HCT116 (cell line): ENCODE measurements around the gene HIC1. TPM values are rescaled to one million over a fixed set of nuclear protein-coding genes. Genes with fewer than 3 reads are reported as not detected.

ENCODE experiments used
- ATAC-seq: fragments of 200-7000 bp; cut with Tn5 transposase; 2 replicates; pipeline ENCODE4 v1.9.1; 2020; ENCODE audit warnings: mild to moderate bottlenecking, moderate library complexity
- BruUV-seq: library from RNA; stranded (reverse); fragments of 400-500 nt; replicated peaks from 2 replicates; lab custom pipeline; 2021; lab: Mats Ljungman, UMichigan
- CTCF ChIA-PET: fragments of 300-600 bp; sonication (Branson Sonifier 250); formaldehyde crosslinking; loops from one replicate; lab custom pipeline; 2021; ENCODE audit warnings: antibody characterized with exemption; lab: Charles Lee
- POLR2A ChIA-PET: fragments of 300-600, 350-600 bp; sonication (Branson Sonifier 250); formaldehyde crosslinking; loops from one replicate; lab custom pipeline; 2021; ENCODE audit warnings: antibody characterized with exemption; lab: Charles Lee
- RAD21 ChIA-PET, 2 experiments: fragments of 300-600 bp; sonication (Branson Sonifier 250); formaldehyde crosslinking; loops; one replicate each; lab custom pipeline; 2023; ENCODE audit warnings: low total read pairs in 2 of 2; ENCODE audit not compliant: uncharacterized antibody in 2 of 2, unreplicated experiment in 2 of 2, low non-redundant PET in 1 of 2; lab: Charles Lee
- DNase-seq: peaks from one replicate; pipeline ENCODE4 v3.0.0-alpha.2; 2010; ENCODE audit warnings: low read depth, low spot score
- H2AFZ ChIP-seq: fragments of 200-600 bp; shearing (Covaris generic), sonication (generic); 2 replicates; pipeline ENCODE4 v1.6.1; 2017; ENCODE audit warnings: low read depth, mixed run types, mixed read lengths, antibody characterized with exemption, low read length; ENCODE audit not compliant: poor library complexity, severe bottlenecking
- H3K27ac ChIP-seq: 2 replicates; pipeline ENCODE4 v1.5.1; 2012; ENCODE audit warnings: low read depth, low read length
- H3K27me3 ChIP-seq: fragments of 200-600 bp; sonication (generic); 2 replicates; pipeline ENCODE4 v1.6.1; 2016; ENCODE audit warnings: mixed run types, low read length, mixed read lengths; ENCODE audit not compliant: insufficient read depth
- H3K36me3 ChIP-seq, 2 experiments: fragments of 200-500 bp in 1 of 2; fragments of 200-600 bp in 1 of 2; sonication (Bioruptor generic) in 1 of 2; sonication (generic) in 1 of 2; 2 replicates each; pipeline versions ENCODE4 v1.5.1 to v1.6.1; 2014 to 2016; ENCODE audit warnings: low read length in 2 of 2, inconsistent platforms in 1 of 2, mixed read lengths in 1 of 2, mixed run types in 1 of 2; ENCODE audit not compliant: insufficient read depth in 2 of 2, control insufficient read depth in 1 of 2
- H3K4me1 ChIP-seq, 2 experiments: fragments of 200-600 bp in 1 of 2; sonication (generic) in 1 of 2; 2 replicates each; pipeline versions ENCODE4 v1.5.1 to v1.6.1; 2012 to 2017; ENCODE audit warnings: low read length in 2 of 2, inconsistent platforms in 1 of 2, mild to moderate bottlenecking in 1 of 2, mixed read lengths in 1 of 2, mixed run types in 1 of 2, moderate library complexity in 1 of 2; ENCODE audit not compliant: insufficient read depth in 2 of 2, control insufficient read depth in 1 of 2
- H3K4me2 ChIP-seq: fragments of 200-600 bp; sonication (generic); 2 replicates; pipeline ENCODE4 v1.6.1; 2017; ENCODE audit warnings: mixed run types, low read length, mixed read lengths
- H3K4me3 ChIP-seq, 2 experiments: fragments of 200-600 bp in 1 of 2; sonication (generic) in 1 of 2; replicated peaks in 1 of 2; 2 replicates each; pipeline ENCODE4 v1.5.1; 2011 to 2016; ENCODE audit warnings: low read length in 2 of 2, control low read depth in 1 of 2, low read depth in 1 of 2, mild to moderate bottlenecking in 1 of 2, mixed read lengths in 1 of 2, mixed run types in 1 of 2
- H3K79me2 ChIP-seq: fragments of 200-600 bp; sonication (generic); 2 replicates; pipeline ENCODE4 v1.6.1; 2017; ENCODE audit warnings: mild to moderate bottlenecking, mixed run types, low read length, moderate library complexity, mixed read lengths; ENCODE audit not compliant: insufficient read depth
- H3K9ac ChIP-seq: fragments of 200-600 bp; sonication (generic); 2 replicates; pipeline ENCODE4 v1.6.1; 2016; ENCODE audit warnings: low read length, mixed read lengths
- H3K9me2 ChIP-seq: fragments of 200-600 bp; sonication (generic), shearing (Covaris generic); 2 replicates; pipeline ENCODE4 v1.6.1; 2017; ENCODE audit warnings: mixed run types, mild to moderate bottlenecking, moderate library complexity; ENCODE audit not compliant: insufficient read depth
- H3K9me3 ChIP-seq, 2 experiments: fragments of 200-500 bp in 1 of 2; fragments of 200-600 bp in 1 of 2; sonication (Bioruptor generic) in 1 of 2; sonication (generic) in 1 of 2; 2 replicates each; pipeline ENCODE4 v1.6.1; 2014 to 2017; ENCODE audit warnings: low read length in 2 of 2, mixed read lengths in 2 of 2, inconsistent platforms in 1 of 2, low read depth in 1 of 2, mild to moderate bottlenecking in 1 of 2, mixed run types in 1 of 2, moderate library complexity in 1 of 2; ENCODE audit not compliant: control insufficient read depth in 1 of 2, insufficient read depth in 1 of 2
- H4K20me1 ChIP-seq: fragments of 200-600 bp; sonication (generic), shearing (Covaris generic); 2 replicates; pipeline ENCODE4 v1.6.1; 2017; ENCODE audit warnings: mixed run types, mild to moderate bottlenecking, moderate library complexity; ENCODE audit not compliant: insufficient read depth
- CBX3 ChIP-seq: IDR thresholded peaks from 2 replicates; pipeline ENCODE4 v1.6.1; 2012; ENCODE audit warnings: low read depth
- EGR1 ChIP-seq: IDR thresholded peaks from 2 replicates; pipeline ENCODE4 v1.6.1; 2012; ENCODE audit warnings: low read depth
- ELF1 ChIP-seq: IDR thresholded peaks from 2 replicates; pipeline ENCODE4 v1.6.1; 2012; ENCODE audit warnings: low read depth, borderline replicate concordance
- POLR2A ChIP-seq: IDR thresholded peaks from 2 replicates; pipeline ENCODE4 v1.7.0; 2011; ENCODE audit warnings: borderline replicate concordance; ENCODE audit not compliant: insufficient read depth, insufficient read length; ENCODE audit errors: extremely low read depth
- POLR2AphosphoS5 ChIP-seq: IDR thresholded peaks from 2 replicates; pipeline ENCODE4 v1.6.1; 2011; ENCODE audit warnings: mild to moderate bottlenecking, low read depth, low read length, moderate library complexity
- RAD21 ChIP-seq: IDR thresholded peaks from 2 replicates; pipeline ENCODE4 v1.6.1; 2012; ENCODE audit warnings: low read depth, mild to moderate bottlenecking
- SIN3A ChIP-seq: IDR thresholded peaks from 2 replicates; pipeline ENCODE4 v1.6.1; 2012; ENCODE audit warnings: low read depth
- SRF ChIP-seq: IDR thresholded peaks from 2 replicates; pipeline ENCODE4 v1.6.1; 2012; ENCODE audit warnings: low read depth
- YY1 ChIP-seq: IDR thresholded peaks from 2 replicates; pipeline ENCODE4 v1.6.1; 2011; ENCODE audit warnings: low read length, low read depth, moderate library complexity, mild to moderate bottlenecking; ENCODE audit not compliant: insufficient replicate concordance; ENCODE audit errors: extremely low read depth
- ZFX ChIP-seq: fragments of 450-650 bp; IDR thresholded peaks from 2 replicates; pipeline ENCODE4 v1.6.1; 2017
- intact Hi-C: fragments of 100-400 bp; cut with micrococcal nuclease; formaldehyde crosslinking; loops from 2 replicates; pipeline ENCODE4 v1.10.0; 2022
- total RNA-seq: library from RNA; stranded (reverse); gene quantifications from one replicate; pipeline ENCODE4 v1.2.1, GENCODE V29; 2021; ENCODE audit not compliant: unreplicated experiment
- TF ChIP-seq, protein P1 (sequence below), 3 experiments: fragments of 200-600 bp in 1 of 3; sonication (generic) in 1 of 3; IDR thresholded peaks in 2 of 3; conservative IDR thresholded peaks in 1 of 3; 2 replicates each; pipeline ENCODE4 v1.5.1; 2012 to 2017; ENCODE audit warnings: low read depth in 2 of 3, low read length in 2 of 3, antibody characterized with exemption in 1 of 3, borderline replicate concordance in 1 of 3, control low read depth in 1 of 3, mild to moderate bottlenecking in 1 of 3, mixed read lengths in 1 of 3, mixed run types in 1 of 3, moderate library complexity in 1 of 3; ENCODE audit not compliant: insufficient read depth in 1 of 3
- TF ChIP-seq, protein P2 (sequence below): IDR thresholded peaks from 2 replicates; pipeline ENCODE4 v1.6.1; 2012
- TF ChIP-seq, protein P3 (sequence below): IDR thresholded peaks from 2 replicates; pipeline ENCODE4 v1.6.1; 2011; ENCODE audit warnings: mild to moderate bottlenecking, low read length, moderate library complexity; ENCODE audit not compliant: insufficient replicate concordance; ENCODE audit errors: extremely low read depth

Gene HIC1
- total RNA-seq, 1 experiment from 2014 or later = 0.64 TPM

DNA sequence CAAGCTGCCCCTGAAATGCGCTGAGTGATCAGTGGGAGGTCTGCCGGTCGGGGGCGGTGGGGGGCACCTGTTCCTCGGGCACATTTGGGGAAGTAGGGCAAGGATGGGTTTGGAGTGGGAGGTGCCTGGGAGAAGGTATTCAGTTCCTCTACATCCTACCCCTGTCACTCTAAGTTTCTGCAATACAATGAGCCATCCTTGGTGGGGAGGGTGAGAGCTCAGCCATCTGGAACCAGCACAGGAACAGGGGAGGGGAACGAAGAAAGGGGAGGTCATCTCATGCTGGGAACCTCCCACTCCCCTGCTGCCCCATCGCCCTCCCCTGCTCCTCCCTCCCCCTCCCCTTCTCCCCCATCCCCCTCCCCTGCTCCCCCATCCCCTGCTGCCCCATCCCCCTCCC is 20.7 kb upstream of the HIC1 start (continued):
- TF ChIP-seq, protein P1, sequence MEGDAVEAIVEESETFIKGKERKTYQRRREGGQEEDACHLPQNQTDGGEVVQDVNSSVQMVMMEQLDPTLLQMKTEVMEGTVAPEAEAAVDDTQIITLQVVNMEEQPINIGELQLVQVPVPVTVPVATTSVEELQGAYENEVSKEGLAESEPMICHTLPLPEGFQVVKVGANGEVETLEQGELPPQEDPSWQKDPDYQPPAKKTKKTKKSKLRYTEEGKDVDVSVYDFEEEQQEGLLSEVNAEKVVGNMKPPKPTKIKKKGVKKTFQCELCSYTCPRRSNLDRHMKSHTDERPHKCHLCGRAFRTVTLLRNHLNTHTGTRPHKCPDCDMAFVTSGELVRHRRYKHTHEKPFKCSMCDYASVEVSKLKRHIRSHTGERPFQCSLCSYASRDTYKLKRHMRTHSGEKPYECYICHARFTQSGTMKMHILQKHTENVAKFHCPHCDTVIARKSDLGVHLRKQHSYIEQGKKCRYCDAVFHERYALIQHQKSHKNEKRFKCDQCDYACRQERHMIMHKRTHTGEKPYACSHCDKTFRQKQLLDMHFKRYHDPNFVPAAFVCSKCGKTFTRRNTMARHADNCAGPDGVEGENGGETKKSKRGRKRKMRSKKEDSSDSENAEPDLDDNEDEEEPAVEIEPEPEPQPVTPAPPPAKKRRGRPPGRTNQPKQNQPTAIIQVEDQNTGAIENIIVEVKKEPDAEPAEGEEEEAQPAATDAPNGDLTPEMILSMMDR (IDR thresholded peaks at IDR 0.05 in 2 of 3, conservative IDR thresholded peaks at IDR 0.05 in 1 of 3; ENCODE audit: borderline replicate concordance in 1 of 3, insufficient read depth in 1 of 3, low read depth in 2 of 3, low read length in 2 of 3) = no peak
- TF ChIP-seq POLR2A = no peak
- TF ChIP-seq CBX3 = no peak
- no peak for TF ChIP-seq POLR2AphosphoS5
- no peak for TF ChIP-seq YY1

DNA sequence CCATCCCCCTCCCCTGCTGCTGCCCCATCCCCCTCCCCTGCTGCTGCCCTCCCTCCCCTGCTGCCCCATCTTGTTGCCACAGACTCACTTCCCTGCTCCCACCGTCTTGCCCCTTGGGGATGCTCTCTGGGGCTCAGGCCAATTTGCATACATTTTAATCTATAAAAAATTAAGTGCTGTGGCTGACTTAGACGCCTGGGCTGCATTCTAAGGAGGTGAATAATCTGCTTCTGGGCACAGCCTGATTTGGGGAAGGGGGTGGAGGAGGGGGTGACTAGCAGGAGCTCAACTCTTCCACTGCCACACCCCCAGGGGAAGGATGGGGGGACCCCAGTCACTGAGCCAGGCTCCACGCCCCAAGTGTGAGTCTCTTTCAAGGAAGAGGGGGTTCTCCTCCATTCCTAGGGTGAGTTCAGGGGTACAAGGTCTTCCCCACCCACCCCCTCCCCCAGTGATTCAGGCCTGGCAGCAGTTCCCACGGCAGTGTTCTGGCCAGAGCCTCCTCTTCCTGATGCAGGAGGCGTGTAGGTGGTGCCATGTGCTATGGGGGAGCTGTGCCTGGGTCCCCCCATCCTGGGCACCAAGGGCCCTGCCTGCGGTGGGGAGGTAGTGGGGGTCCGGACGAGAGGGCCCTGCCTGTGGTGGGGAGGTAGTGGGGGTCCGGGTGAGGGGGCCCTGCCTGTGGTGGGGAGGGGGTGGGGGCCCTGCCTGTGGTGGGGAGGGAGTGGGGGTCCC is 19.9 kb upstream of the HIC1 start:
- CTCF ChIA-PET = no interaction called here
- no peaks in the 10 kb centered on the region for H4K20me1 ChIP-seq
- TF ChIP-seq RAD21 (no peak), ZFX (no peak), SIN3A (no peak), POLR2A (no peak), ELF1 (no peak), EGR1 (no peak), YY1 (no peak), SRF (no peak)
- TF ChIP-seq, protein P2, sequence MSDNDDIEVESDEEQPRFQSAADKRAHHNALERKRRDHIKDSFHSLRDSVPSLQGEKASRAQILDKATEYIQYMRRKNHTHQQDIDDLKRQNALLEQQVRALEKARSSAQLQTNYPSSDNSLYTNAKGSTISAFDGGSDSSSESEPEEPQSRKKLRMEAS = no peak
- TF ChIP-seq, protein P1 (IDR thresholded peaks at IDR 0.05 in 2 of 3, conservative IDR thresholded peaks at IDR 0.05 in 1 of 3; ENCODE audit: borderline replicate concordance in 1 of 3, insufficient read depth in 1 of 3, low read depth in 2 of 3, low read length in 2 of 3) = no peak
- TF ChIP-seq, protein P3, sequence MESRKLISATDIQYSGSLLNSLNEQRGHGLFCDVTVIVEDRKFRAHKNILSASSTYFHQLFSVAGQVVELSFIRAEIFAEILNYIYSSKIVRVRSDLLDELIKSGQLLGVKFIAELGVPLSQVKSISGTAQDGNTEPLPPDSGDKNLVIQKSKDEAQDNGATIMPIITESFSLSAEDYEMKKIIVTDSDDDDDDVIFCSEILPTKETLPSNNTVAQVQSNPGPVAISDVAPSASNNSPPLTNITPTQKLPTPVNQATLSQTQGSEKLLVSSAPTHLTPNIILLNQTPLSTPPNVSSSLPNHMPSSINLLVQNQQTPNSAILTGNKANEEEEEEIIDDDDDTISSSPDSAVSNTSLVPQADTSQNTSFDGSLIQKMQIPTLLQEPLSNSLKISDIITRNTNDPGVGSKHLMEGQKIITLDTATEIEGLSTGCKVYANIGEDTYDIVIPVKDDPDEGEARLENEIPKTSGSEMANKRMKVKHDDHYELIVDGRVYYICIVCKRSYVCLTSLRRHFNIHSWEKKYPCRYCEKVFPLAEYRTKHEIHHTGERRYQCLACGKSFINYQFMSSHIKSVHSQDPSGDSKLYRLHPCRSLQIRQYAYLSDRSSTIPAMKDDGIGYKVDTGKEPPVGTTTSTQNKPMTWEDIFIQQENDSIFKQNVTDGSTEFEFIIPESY = no peak

More for the DNA sequence above, 19.9 kb upstream of the HIC1 start:
- no peak overlapping the region for H3K4me3 ChIP-seq
- H3K27me3 ChIP-seq = no peaks in the 10 kb centered on the region
- H3K4me2 ChIP-seq = no peak overlapping the region
- no peak overlapping the region for H2AFZ ChIP-seq
- peaks cover 9% of the 10 kb centered on the region; the same call in 1 of the 2 replicates for H3K79me2 ChIP-seq
- ChIA-PET POLR2A (no interaction called here), RAD21 (no interaction called here)
- H3K9me3 ChIP-seq = no peaks in the 10 kb centered on the region
- intact Hi-C loops = no loop called here
- no peaks in the 10 kb centered on the region; a peak in 1 of 4 replicates for H3K36me3 ChIP-seq
- DNase-seq (no peak), ATAC-seq (no peak)
- H3K4me1 ChIP-seq = peaks cover 7% of the 10 kb centered on the region in 2 experiments; a peak in 3 of 4 replicates
- H3K9me2 ChIP-seq = no peaks in the 10 kb centered on the region
- no TSS peak for BruUV-seq
- no peak overlapping the region for H3K27ac ChIP-seq
- H3K9ac ChIP-seq = no peak overlapping the region
